ENCODE data around the gene KIAA0930. TPM values are rescaled to one million over a fixed set of nuclear protein-coding genes. Genes with fewer than 3 reads are reported as not detected.

The KIAA0930 gene
- total RNA-seq, 2 donors from 2014 or later = 13.0 to 20.4 TPM

GRCh38 chr22:45205276-45205925, 35.3 kb downstream of the KIAA0930 start:
- no peak overlapping the region for H3K4me3 ChIP-seq
- peaks cover 20% of the 10 kb centered on the region for H3K36me3 ChIP-seq
- no peaks in the 10 kb centered on the region for H3K9me3 ChIP-seq
- H3K27me3 ChIP-seq = no peaks in the 10 kb centered on the region
- TF ChIP-seq CTCF (IDR thresholded peaks at IDR 0.05) = no peak
- no peak overlapping the region for H3K27ac ChIP-seq
- no peak for DNase-seq (ENCODE audit: low spot score)
- peaks cover 0 to 9% of the 10 kb centered on the region in 2 donors for H3K4me1 ChIP-seq

GRCh38 chr22:45204819-45205218, 35.9 kb downstream of the KIAA0930 start:
- Histone ChIP-seq H3K4me1 (peaks cover 0 to 9% of the 10 kb centered on the region in 2 donors), H3K27ac (no peak overlapping the region), H3K27me3 (no peaks in the 10 kb centered on the region), H3K4me3 (no peak overlapping the region), H3K9me3 (no peaks in the 10 kb centered on the region), H3K36me3 (peaks cover 22% of the 10 kb centered on the region)
- TF ChIP-seq CTCF (IDR thresholded peaks at IDR 0.05) = no peak
- DNase-seq (ENCODE audit: low spot score) = no peak

GRCh38 chr22:45204241-45204640, 36.5 kb downstream of the KIAA0930 start:
- DNase-seq (ENCODE audit: low spot score) = no peak
- no peak overlapping the region for H3K27ac ChIP-seq
- H3K4me1 ChIP-seq = peaks cover 0 to 3% of the 10 kb centered on the region in 2 donors
- H3K36me3 ChIP-seq = peaks cover 27% of the 10 kb centered on the region
- H3K9me3 ChIP-seq = no peaks in the 10 kb centered on the region
- no peak overlapping the region for H3K4me3 ChIP-seq
- TF ChIP-seq CTCF (IDR thresholded peaks at IDR 0.05) = no peak
- H3K27me3 ChIP-seq = no peaks in the 10 kb centered on the region

GRCh38 chr22:45203150-45203951, 37.3 kb downstream of the KIAA0930 start:
- peaks cover 34% of the 10 kb centered on the region for H3K36me3 ChIP-seq

More at GRCh38 chr22:45203150-45203951, 37.3 kb downstream of the KIAA0930 start:
- Histone ChIP-seq H3K27me3 (no peaks in the 10 kb centered on the region), H3K9me3 (no peaks in the 10 kb centered on the region), H3K4me3 (no peak overlapping the region), H3K27ac (no peak overlapping the region), H3K4me1 (no peaks in the 10 kb centered on the region)
- TF ChIP-seq CTCF (IDR thresholded peaks at IDR 0.05) = no peak
- DNase-seq (ENCODE audit: low spot score) = no peak

All from right atrium auricular region (tissue), 2 donors.